Stimulated activated naive CD8-positive, alpha-beta T cell treated with anti-CD3 and anti-CD28 coated beads, Interleukin-15, Interleukin-2, amounts not matched to agents 100 ng/mL and 50 ng/mL, for 24 hours (primary cell): ENCODE measurements around the gene HSPA1L.
"Not testable (repeated sequence)": the region's sequence is repeated elsewhere in the genome, so short reads cannot be mapped to it uniquely, and the experiment has no call there.

ENCODE experiments used
- H3K27ac Mint-ChIP-seq: one replicate; pipeline ENCODE4 v1.8.0; 2021; ENCODE audit warnings: mild to moderate bottlenecking, mixed read lengths
- H3K27me3 Mint-ChIP-seq: one replicate; pipeline ENCODE4 v1.8.0; 2021; ENCODE audit warnings: mixed read lengths
- H3K36me3 Mint-ChIP-seq: one replicate; pipeline ENCODE4 v1.8.0; 2021; ENCODE audit warnings: low read depth, mixed read lengths
- H3K4me1 Mint-ChIP-seq: one replicate; pipeline ENCODE4 v1.8.0; 2021; ENCODE audit warnings: low read depth, mixed read lengths
- H3K4me3 Mint-ChIP-seq: one replicate; pipeline ENCODE4 v1.8.0; 2021; ENCODE audit warnings: mild to moderate bottlenecking, mixed read lengths
- H3K9me3 Mint-ChIP-seq: one replicate; pipeline ENCODE4 v1.8.0; 2021; ENCODE audit warnings: mixed read lengths

The HSPA1L gene

GRCh38 chr6:31827286-31828079 is 12.4 kb upstream of the HSPA1L start, which contains the start of gene HSPA1B:
HSPA1B (plus strand) TSS chr6:31827738; CDS start chr6:31827951, 213 bp downstream.
- Mint-ChIP-seq H3K27ac (peak within 1 kb of the TSS; percentile 97), H3K4me1 (peaks cover 53% of the 10 kb centered on the region), H3K27me3 (no peaks in the 10 kb centered on the region), H3K9me3 (no peaks in the 10 kb centered on the region), H3K4me3 (peak within 1 kb of the TSS; percentile 90), H3K36me3 (peaks cover 12% of the 10 kb centered on the region)

GRCh38 chr6:31826793-31827285 is 11.8 kb upstream of the HSPA1L start:
- Mint-ChIP-seq H3K4me3 (peak overlapping the region; percentile 90), H3K9me3 (no peaks in the 10 kb centered on the region), H3K4me1 (peaks cover 59% of the 10 kb centered on the region), H3K27ac (peak overlapping the region; percentile 97), H3K27me3 (no peaks in the 10 kb centered on the region), H3K36me3 (peaks cover 12% of the 10 kb centered on the region)

GRCh38 chr6:31825553-31825952 is 10.5 kb upstream of the HSPA1L start:
- peaks cover 59% of the 10 kb centered on the region for H3K4me1 Mint-ChIP-seq
- H3K36me3 Mint-ChIP-seq, result peaks cover 9% of the 10 kb centered on the region
- peak overlapping the region; percentile 90 for H3K4me3 Mint-ChIP-seq
- no peaks in the 10 kb centered on the region for H3K27me3 Mint-ChIP-seq
- H3K9me3 Mint-ChIP-seq, result no peaks in the 10 kb centered on the region
- H3K27ac Mint-ChIP-seq, result peak overlapping the region; percentile 97

GRCh38 chr6:31823592-31824196 is 8.6 kb upstream of the HSPA1L start:
- not testable (repeated sequence) for H3K27ac Mint-ChIP-seq, H3K4me3 Mint-ChIP-seq

GRCh38 chr6:31822036-31822821 is 7.1 kb upstream of the HSPA1L start:
- Mint-ChIP-seq H3K36me3 (no peaks in the 10 kb centered on the region), H3K4me3 (peak overlapping the region; percentile 84), H3K4me1 (peaks cover 73% of the 10 kb centered on the region), H3K27me3 (no peaks in the 10 kb centered on the region), H3K27ac (peak overlapping the region; percentile 92), H3K9me3 (no peaks in the 10 kb centered on the region)

More at GRCh38 chr6:31823592-31824196, 8.6 kb upstream of the HSPA1L start:
- H3K36me3 Mint-ChIP-seq, H3K9me3 Mint-ChIP-seq, H3K27me3 Mint-ChIP-seq: not testable (repeated sequence)
- peaks cover 61% of the 10 kb centered on the region for H3K4me1 Mint-ChIP-seq

GRCh38 chr6:31821301-31822035 is 6.4 kb upstream of the HSPA1L start:
- Mint-ChIP-seq H3K27me3 (no peaks in the 10 kb centered on the region), H3K4me1 (peaks cover 66% of the 10 kb centered on the region), H3K36me3 (no peaks in the 10 kb centered on the region), H3K9me3 (no peaks in the 10 kb centered on the region), H3K4me3 (peak overlapping the region; percentile 84), H3K27ac (peak overlapping the region; percentile 92)

GRCh38 chr6:31820399-31820798 is 5.3 kb upstream of the HSPA1L start:
- not testable (repeated sequence) for H3K27me3 Mint-ChIP-seq, H3K27ac Mint-ChIP-seq, H3K9me3 Mint-ChIP-seq, H3K36me3 Mint-ChIP-seq
- Mint-ChIP-seq H3K4me3 (peak overlapping the region; percentile 84), H3K4me1 (peaks cover 57% of the 10 kb centered on the region)

GRCh38 chr6:31819871-31820299 is 4.8 kb upstream of the HSPA1L start:
- Mint-ChIP-seq H3K4me1 (peaks cover 56% of the 10 kb centered on the region), H3K36me3 (no peaks in the 10 kb centered on the region), H3K9me3 (no peaks in the 10 kb centered on the region), H3K27ac (no peak overlapping the region), H3K4me3 (no peak overlapping the region), H3K27me3 (no peaks in the 10 kb centered on the region)

GRCh38 chr6:31817929-31818511 is 2.9 kb upstream of the HSPA1L start:
- not testable (repeated sequence) for H3K9me3 Mint-ChIP-seq, H3K36me3 Mint-ChIP-seq, H3K27me3 Mint-ChIP-seq
- Mint-ChIP-seq H3K4me1 (peaks cover 68% of the 10 kb centered on the region), H3K27ac (peak overlapping the region; percentile 83), H3K4me3 (peak overlapping the region; percentile 80)

- H3K4me3 Mint-ChIP-seq, result peak overlapping the region; percentile 80
- peaks cover 68% of the 10 kb centered on the region for H3K4me1 Mint-ChIP-seq
- H3K9me3 Mint-ChIP-seq, H3K27me3 Mint-ChIP-seq, H3K36me3 Mint-ChIP-seq: not testable (repeated sequence)
- peak overlapping the region; percentile 83 for H3K27ac Mint-ChIP-seq
These were observed 2.2 kb upstream of the HSPA1L start for GRCh38 chr6:31817133-31817928.

- H3K36me3 Mint-ChIP-seq, result no peaks in the 10 kb centered on the region
- no peaks in the 10 kb centered on the region for H3K27me3 Mint-ChIP-seq
- H3K4me1 Mint-ChIP-seq, result peaks cover 53% of the 10 kb centered on the region
- peak overlapping the region; percentile 83 for H3K4me3 Mint-ChIP-seq
- no peaks in the 10 kb centered on the region for H3K9me3 Mint-ChIP-seq
- H3K27ac Mint-ChIP-seq, result peak overlapping the region; percentile 92
These were observed 432 bp downstream of the HSPA1L start for GRCh38 chr6:31814677-31815024.

GRCh38 chr6:31813465-31813849 is 1.6 kb downstream of the HSPA1L start:
- Mint-ChIP-seq H3K4me3 (peak overlapping the region; percentile 65), H3K9me3 (no peaks in the 10 kb centered on the region), H3K27ac (peak overlapping the region; percentile 86), H3K4me1 (peaks cover 45% of the 10 kb centered on the region), H3K27me3 (no peaks in the 10 kb centered on the region), H3K36me3 (no peaks in the 10 kb centered on the region)

GRCh38 chr6:31811645-31812044 is 3.4 kb downstream of the HSPA1L start:
- Mint-ChIP-seq H3K27me3 (no peaks in the 10 kb centered on the region), H3K27ac (no peak overlapping the region), H3K4me3 (no peak overlapping the region), H3K4me1 (peaks cover 38% of the 10 kb centered on the region), H3K36me3 (no peaks in the 10 kb centered on the region), H3K9me3 (no peaks in the 10 kb centered on the region)
